ENCODE measurements around the gene MED16.

DNA sequence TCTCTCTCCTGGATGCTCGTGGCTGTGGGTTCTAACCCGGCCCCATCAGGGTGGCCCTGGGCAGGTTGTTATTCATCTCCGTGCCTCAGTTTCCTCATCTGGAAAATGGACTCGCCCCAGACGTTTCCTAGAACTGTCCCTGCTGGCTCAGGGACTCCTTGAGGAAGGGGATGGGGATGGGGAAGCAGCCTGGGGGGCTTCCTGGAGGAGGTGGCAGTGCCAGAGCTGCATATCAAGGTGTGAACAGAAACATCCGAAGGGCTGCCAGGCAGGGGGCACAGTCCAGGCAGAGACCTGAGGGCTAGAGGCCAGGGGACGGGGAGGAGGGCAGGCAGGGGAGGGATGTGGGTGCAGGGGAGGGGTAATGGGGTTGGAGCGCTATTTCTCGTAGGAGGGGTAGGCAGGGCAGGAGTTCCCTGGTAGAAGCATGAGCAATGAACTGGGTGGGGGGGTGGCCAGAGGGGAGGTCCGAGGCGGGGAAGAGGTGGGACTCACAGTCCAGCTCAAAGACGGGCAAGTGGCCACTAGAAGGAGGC lies 44.5 kb downstream of the MED16 start:
- no peak for TF ChIP-seq EZH2 (IDR thresholded peaks at IDR 0.05; ENCODE audit: insufficient read depth, poor library complexity, severe bottlenecking)
- no peak for TF ChIP-seq EZH2phosphoT487 (IDR thresholded peaks at IDR 0.05; ENCODE audit: insufficient read depth, low read depth)
